ENCODE results near the gene GJD2.

GJD2 gene

DNA sequence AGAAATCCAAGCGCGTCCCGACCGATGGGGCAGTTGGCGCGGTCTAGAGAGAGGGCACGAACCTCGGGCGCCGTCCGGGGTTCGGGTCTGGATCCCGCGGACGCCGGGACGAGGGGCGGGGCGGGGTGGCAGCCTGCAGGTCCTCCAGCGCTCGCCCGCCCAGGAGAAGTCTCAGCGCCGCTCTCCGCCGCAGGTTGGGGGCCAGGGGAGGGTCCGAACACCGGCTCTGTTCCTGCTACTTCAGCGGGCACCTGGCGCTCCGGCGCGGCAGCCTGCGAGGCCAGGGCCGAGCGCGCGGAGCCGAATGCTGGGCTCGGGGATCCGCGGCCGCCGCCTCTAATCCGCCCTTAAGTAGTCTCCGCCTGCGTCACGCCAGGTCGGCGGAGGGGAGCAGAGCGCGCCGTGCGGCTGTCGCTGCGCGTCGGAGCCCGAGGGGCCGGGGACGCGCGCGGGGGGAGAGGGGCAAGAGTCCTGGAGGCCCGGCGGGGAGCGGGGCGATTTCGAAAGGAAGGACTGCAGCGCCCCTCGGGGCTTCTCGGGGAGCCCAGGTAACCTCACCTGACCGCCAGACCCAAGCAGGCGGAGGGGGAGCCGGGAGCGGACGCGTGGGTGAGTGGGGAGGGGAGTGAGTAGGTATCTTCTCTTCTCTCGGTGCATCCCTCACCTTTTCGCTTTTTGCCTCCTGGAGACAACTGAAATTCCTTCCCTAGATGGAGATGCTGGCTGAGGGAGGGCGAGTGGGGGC lies at the start of gene GJD2:
Gene GJD2 (minus strand): TSS at position 325 of the 745 bp plus-strand sequence. CDS start 510 bp downstream, outside the sequence.
- DNase-seq (ENCODE audit: low read depth in 1 of 2, low spot score in 1 of 2) = no peak

DNA sequence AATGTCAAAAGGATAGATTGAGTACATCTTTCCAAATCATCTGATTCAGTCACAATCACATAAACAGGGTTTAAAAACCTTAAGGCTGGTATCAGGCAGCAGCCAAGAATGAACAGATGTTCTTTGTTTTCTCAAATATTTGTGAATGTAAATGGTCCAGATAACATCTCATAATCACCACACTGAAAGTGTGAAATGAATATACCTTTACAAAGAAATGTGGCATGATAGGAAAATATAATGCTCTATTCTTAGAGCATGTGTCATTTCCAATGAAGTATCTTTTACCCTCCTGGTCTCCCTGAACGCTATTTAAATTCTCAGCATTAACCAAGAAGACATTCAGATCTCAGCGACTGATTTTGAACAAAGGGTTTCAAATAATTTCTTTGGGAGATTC lies 49.3 kb upstream of the GJD2 start:
- no peak for DNase-seq (ENCODE audit: low read depth in 1 of 2, low spot score in 1 of 2)

DNA sequence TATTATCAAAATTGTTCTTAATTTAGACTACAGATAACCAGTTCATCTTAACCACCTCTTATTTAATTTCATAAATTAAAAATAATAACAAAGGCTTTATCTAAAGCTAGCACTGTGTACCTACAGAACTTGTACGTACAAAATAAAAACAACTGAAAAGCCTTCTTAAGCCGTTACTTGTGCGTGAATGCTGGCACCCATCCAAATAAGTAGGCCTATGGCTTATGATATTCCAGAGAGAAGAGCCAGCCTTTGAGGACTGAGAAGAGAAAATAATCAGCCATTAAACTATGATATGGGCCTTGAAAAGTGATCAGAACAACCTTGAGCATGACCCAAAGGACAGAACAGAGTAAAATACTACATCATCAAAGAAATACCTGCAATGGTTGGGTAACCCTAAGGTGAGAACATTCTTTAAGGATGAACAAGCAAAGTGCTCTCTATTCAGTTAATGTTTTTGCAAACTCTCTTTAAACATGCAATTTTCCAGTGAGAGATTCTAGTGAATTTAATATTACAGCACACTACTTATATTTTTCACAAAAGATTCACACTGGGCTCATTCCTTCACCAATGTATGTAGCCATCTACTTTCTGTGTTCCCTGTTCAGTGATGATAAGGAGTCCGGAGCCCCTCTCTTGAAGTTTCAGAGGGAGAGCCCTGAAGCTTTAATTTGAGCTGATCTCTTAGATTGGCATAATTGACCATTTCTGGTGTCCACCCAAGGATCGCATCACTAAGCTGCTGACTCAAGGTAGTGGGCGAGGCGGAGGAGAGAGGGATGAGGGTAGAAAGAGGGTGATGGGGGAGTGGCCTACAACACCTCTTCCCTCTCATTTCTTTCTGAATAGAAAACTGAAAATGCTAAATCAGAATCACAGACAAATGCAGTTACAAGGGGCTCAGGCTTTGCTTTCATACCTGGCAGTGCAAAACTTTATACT lies 48.3 kb upstream of the GJD2 start:
- no peak for DNase-seq (ENCODE audit: low read depth in 1 of 2, low spot score in 1 of 2)

DNA sequence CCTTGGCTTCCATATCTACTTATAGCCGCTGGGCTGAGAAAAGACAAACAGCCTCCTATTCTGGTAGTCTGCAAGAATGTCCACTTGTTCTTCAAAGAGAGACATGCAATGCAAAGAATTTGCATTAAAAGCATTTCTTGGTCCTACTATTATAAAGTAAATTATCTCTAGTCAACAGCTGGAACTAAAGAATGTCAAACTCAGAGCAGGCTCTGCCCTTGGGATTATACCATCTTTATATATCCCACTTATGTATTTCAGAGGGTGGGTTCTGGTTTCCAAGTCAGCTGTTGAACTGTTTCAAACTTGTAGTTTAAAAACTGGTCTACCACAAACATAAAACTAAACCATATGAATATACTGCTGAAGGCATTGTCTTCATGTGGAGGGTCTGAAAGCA lies 47.6 kb upstream of the GJD2 start:
- no peak for DNase-seq (ENCODE audit: low read depth in 1 of 2, low spot score in 1 of 2)

DNA sequence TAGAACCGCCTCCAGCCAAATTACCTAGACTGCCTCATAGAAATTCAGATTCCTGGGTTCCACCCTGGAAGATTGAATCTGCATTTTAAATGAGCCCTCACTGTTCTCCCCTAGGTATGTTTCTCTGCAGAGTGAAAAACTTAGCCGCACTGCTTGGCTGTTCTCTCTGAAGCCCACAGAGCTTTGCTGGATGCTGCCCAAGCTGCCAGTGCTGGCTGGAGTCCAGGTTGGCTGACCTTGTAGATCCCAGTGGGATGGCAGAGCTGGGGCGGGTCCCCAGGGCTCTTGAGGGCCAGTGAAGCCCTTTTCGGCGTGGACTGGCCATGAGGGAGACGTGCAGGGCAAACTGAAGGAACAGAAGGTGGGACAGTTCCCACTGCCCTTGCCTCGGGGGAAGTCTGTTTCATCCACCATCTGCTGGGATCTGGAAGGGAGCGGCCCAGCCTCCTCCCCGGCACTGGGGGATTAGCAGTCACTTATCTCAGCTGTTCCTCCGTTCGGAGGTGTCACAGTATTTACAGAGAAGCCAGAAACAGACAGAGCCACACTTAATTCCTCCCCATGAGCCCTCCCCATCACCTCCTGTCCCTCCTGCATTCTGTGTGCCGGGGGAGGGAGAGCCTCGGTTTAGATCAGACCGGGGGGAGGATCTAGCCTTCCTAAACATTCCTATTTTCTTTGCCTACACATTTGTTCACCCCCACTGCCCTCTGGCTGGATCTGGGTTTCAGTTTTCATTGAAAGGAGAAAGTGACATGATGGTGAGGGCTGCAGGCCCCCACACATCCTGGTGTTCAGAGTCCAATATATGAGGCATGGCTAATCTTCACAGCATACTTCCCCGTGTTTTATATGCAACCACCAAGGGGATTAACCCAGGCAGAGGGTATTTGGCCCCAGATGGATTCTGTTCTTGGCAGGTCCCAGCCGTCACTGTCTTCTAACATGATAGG lies 44.6 kb upstream of the GJD2 start:
- no peak for DNase-seq (ENCODE audit: low read depth in 1 of 2, low spot score in 1 of 2)

DNA sequence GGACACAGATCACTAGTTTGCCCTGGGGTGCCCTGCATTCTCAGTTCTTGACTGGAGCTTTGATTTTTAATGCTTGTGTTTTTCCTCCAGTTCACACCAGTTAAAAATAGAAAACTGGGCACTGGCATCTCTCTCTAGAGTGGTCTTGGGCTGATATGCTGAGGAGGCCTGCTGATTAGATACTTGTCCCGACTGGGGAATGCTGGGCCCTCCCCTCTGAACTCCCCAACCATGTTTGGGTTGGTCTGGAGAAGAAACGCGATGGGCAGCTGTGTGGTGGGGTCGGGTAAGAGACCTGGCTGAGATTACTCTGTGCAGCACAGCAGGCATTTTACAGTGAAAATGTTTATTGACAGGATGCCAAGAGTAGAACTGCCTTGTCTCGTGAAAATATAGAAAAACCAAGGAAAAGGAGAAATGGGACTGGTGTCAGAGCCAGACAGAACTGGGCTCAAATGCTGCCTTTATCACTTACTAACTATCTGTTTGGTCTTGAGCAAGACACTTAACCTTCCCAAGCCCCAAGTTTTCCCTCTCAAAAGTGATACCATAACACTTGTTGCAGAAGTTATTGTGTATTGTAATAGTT lies 42.1 kb upstream of the GJD2 start:
- DNase-seq (ENCODE audit: low read depth in 1 of 2, low spot score in 1 of 2) = no peak

DNA sequence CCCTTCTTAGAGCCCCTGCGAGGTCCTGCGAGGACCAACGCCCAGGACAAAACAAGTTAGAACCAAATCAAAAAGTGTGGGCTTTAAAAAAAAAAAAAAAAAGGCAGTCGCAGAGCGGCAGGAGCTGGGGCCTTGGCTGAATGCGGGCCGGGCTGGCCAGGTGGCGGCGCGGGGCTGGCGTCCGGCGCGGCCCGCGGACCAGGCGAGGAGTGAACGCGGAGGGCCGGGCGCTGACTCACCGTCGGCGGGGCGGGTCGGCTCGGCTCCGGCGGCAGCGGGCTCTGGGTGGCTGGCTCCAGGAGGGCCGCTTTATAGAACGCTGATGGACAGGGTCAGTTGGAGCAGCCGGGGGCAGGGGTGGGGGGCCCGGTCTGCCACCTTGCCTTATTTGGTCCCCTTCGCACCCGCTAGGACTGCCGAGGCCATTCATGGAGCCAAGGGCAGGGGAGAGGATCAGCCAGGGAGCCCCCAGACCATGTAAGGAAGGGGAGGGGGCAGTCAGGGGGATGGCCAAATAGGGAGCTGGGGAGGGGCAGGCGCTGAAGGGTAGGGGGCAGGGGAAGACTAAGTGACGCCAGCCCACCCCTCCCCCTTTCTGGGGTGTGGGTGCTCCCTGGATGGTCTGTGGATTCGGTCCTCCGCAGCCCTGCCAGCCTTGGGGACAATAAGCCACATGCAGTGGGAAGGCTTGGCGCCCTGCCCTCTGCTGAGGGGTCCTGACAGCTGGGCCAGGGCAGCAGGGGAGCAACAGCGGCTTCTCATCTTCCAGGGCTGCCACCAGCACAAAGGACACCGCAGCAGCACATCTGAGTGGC lies 40.7 kb upstream of the GJD2 start, which contains the start of gene ACTC1:
Gene ACTC1 (minus strand): TSS at position 283 of the 815 bp plus-strand sequence. CDS start 741 bp downstream, outside the sequence.
- DNase-seq (ENCODE audit: low read depth in 1 of 2, low spot score in 1 of 2) = no peak

DNA sequence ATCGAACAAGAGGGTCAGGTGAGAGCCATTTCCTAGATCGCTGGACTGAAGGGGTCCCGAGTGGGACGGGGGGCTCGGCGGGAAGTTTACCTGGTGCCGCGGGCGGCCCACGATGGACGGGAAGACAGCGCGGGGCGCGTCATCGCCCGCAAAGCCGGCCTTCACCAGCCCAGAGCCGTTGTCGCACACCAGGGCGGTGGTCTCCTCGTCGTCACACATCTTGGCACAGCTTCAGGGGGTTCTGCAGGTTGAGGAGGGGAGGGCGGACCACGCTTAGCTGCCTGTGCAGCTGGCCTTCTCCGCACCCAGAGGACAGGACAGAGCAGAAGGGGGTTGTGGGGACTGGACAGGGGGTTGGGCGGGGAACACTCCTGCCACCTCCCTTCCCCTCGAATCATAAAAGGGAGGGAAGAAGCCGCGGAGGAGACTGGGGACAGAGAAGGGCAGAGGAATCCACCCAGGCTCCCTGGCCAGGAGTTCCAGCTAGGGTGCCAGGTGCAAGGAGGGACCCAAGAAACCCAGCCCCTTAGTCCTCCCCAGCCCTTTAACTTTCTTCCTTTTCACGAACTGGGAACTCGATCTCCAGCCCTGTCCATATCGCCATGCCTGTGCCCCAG lies 39.9 kb upstream of the GJD2 start:
- no peak for DNase-seq (ENCODE audit: low read depth in 1 of 2, low spot score in 1 of 2)

DNA sequence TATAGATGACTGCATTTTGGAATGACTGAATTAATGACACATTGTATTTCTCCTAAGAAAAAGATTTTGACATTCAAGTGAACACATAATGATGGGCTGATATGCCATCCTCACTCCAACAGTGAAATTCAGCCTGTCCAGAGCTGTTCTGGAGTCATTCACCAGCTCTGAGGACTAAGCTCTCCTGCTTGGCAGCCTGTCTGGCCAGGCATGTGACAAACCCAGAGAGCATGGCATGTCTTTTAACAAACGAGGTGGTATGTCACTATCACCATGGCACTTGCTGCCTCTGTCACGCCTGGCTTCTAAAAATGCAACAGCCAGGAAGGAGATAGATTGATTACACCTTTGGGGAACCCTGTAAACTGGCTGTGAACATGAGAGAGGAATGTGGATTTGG lies 39.1 kb upstream of the GJD2 start:
- DNase-seq (ENCODE audit: low read depth in 1 of 2, low spot score in 1 of 2) = no peak

DNA sequence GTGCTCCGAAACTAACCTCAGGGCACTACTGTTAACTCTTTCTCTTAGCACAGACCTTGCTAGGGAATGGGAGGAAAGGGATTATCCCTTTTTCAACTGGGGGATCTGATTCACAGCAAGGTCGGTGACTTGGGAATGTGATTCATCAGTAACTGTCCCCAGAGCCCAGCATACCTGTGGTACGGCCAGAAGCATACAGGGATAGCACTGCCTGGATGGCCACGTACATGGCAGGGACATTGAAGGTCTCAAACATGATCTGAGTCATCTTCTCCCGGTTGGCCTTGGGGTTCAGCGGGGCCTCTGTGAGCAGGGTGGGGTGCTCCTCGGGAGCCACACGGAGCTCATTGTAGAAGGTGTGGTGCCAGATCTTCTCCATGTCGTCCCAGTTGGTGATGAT lies 38.3 kb upstream of the GJD2 start:
- no peak for DNase-seq (ENCODE audit: low read depth in 1 of 2, low spot score in 1 of 2)

DNA sequence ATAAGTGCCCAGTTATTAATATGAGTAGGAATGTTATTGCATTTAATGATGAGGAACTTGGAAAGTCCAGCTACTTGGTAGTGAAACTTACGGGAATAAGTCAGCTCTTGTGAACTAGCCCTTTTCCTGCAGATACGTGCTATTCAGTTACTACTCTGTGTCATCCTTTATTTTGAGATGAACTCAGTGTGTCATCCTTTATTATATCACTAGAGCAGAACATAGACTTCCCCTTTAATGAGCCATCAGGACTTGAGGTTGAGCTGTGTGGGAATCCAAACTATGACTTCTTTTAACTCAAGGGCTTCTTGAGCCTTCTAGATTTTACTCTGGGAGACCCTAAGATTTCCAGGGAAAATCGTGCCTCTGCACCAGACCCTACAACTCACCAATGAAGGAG lies 36.9 kb upstream of the GJD2 start:
- DNase-seq (ENCODE audit: low read depth in 1 of 2, low spot score in 1 of 2) = no peak

DNA sequence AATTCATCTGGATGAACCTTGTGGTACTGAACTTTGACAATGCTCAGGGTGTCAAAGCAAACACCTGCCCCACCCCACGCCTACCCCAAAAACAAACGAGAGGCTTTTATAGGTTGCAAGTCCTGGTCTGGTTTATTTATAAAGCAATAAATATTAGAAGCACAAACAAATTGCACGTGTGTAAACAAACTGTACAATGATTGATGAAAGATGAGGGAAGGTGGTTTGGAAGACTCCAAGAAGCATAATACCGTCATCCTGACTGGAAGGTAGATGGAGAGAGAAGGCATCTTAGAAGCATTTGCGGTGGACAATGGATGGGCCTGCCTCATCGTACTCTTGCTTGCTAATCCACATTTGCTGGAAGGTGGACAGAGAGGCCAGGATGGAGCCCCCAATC lies 35.3 kb upstream of the GJD2 start:
- DNase-seq (ENCODE audit: low read depth in 1 of 2, low spot score in 1 of 2) = no peak

DNA sequence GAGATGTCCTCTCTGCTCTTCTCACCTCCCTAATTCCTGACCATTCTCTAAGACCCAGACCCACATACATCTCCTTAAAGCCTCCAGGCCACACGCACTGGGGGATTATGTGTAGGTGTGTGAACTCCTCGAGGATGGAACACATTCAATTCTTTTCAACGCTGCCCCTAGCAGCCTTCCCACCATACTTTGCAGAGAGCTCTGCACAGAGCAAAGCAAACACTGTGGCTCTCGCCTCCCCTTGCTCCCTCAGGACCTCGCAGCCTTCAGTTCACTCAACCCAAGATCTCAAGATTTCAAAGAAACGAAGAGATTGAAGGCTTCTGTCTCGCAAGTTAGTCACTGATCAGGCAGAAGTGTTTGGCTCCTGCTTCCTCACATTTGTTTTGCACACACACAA lies 34.5 kb upstream of the GJD2 start:
- DNase-seq (ENCODE audit: low read depth in 1 of 2, low spot score in 1 of 2) = no peak

DNA sequence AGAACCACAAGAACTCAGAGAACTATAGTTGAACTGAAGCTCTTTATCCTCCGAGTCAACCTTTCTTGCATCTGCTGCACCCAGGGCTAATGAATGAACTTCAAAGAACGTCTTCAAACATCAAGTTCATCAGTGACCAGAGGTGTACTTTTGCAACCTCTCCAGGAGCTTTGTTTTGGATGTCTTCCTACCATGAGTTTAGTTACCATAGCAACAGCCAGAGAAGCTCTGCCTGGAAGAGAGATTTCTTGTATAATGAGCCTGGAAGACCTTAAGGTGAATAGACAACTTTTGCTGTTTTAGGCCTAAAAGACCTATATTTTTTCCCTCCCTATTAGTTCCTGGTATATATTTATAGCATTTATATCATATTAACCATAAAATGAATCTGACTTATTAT lies 31.4 kb upstream of the GJD2 start:
- DNase-seq (ENCODE audit: low read depth in 1 of 2, low spot score in 1 of 2) = no peak

DNA sequence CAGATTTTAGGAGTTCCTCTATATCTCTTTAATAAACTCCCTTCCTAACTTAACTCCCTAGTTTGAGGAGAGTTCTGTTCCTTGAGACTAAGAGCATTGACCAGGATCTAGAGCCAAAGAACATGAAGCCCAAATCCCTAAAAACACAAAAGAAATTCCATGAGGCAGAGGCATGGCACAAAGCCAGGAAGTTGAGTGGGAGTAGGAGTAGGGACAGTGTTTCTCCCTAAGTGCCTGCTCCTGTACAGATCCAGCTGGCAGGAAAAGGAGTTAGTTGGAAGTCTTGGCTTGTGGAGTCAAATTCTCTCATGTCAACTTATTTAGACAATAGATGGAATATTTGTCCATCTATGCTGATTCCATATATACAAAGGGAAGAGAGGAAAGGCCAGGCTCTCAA lies 29.2 kb upstream of the GJD2 start:
- DNase-seq (ENCODE audit: low read depth in 1 of 2, low spot score in 1 of 2) = no peak

DNA sequence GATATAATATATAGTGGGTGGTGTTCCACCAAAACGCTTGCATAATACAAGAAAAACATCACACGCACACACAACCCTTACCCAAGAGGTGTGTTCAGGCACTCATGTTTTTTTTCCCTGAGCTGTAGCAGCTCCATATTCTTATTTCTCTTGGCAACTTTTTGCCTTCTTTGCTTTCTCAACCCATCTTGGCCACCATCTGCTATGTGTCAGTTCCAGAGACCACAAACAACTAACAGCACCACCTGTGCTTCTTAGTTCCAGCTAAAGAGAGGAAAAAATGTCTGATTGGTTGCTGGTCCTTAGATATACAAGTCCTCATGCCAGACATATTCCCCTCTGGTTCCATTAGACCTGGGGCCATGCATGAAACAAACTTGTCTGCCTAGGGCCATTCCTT lies 28.6 kb upstream of the GJD2 start:
- DNase-seq (ENCODE audit: low read depth in 1 of 2, low spot score in 1 of 2) = no peak

DNA sequence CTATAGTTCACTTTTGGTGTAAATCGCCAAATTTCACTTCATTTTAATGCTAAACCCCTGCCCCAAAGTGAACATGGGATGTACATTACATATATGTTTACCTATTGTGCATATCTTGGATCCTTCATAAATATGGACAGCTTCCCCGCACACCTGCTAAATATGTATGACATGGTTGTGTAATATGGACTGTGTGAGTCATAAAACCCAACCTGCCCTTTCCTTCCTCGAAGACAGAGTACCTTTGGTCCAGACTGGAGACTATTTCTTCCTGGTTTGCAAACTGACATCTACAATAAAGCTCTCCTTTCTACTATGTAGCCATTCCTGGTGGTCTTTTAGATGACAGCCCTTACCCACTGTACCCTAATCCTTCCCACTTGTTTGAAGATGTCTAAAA lies 28.1 kb upstream of the GJD2 start:
- no peak for DNase-seq (ENCODE audit: low read depth in 1 of 2, low spot score in 1 of 2)

DNA sequence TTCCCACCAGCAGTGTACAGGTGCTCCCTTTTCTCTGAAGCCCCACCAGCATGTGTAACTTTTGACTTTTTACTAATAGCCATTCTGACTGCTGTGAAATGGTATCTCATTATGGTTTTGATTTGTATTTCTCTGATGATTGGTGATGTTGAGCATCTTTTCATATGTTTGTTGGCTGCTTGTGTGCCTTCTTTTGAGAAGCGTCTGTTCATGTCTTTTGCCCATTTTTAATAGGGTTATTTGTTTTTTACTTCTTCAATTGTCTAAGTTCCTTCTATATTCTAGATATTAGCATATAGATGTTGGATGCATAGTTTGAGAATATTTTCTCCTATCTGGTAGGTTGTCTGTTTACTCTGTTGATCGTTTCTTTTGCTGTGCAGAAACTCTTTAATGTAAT lies 25.9 kb upstream of the GJD2 start:
- DNase-seq (ENCODE audit: low read depth in 1 of 2, low spot score in 1 of 2) = no peak

DNA sequence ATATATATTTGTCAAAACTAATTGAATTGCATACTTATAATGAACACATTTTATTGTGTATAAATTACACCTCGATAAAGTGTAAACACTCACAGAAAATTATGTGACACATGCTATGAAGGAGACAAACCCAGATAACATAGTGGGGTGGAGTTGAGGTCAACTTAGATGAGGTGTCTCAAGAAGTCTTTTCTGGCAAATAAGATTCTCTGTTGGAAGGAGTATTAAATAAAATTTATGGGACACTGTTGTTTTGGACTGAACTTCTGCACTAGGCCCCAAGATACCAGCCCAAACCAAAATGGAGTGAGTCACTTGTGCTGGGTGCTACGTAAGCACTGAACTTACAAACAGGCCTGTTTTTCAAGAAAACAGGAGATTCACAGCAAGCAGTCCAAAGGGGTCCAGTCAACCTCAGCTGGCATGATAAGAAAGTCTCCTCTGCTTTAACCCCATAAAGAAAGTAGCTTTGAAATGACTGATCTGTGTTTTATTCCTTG lies 21.9 kb upstream of the GJD2 start:
- DNase-seq (ENCODE audit: low read depth in 1 of 2, low spot score in 1 of 2) = no peak

Data from activated T-helper 1 cell treated with anti-CD3 and anti-CD28 coated beads, Interleukin-2, amount 50 U/mL, for 16 hours (primary cell).